K562 (cell line): ENCODE results near the gene NCOA4. TPM values are rescaled to one million over a fixed set of nuclear protein-coding genes. Genes with fewer than 3 reads are reported as not detected.

Source experiments
- ATF3 ChIP-seq, 2 experiments: fragments of 450-650 bp in 1 of 2; sonication (generic) in 1 of 2; formaldehyde crosslinking in 1 of 2; IDR thresholded peaks in 1 of 2; conservative IDR thresholded peaks in 1 of 2; 2 replicates each; pipeline versions ENCODE4 v1.6.1 to v1.8.1; 2016 to 2023; ENCODE audit warnings: mild to moderate bottlenecking in 2 of 2, moderate library complexity in 2 of 2, inconsistent platforms in 1 of 2, missing genetic modification reagents in 1 of 2
- NFATC3 ChIP-seq: fragments of 450-650 bp; IDR thresholded peaks from 2 replicates; pipeline ENCODE4 v1.6.1; 2017; ENCODE audit warnings: mild to moderate bottlenecking
- NONO ChIP-seq, 2 experiments: fragments of 200-400 bp in 1 of 2; fragments of 450-650 bp in 1 of 2; formaldehyde crosslinking in 1 of 2; IDR thresholded peaks; 2 replicates each; pipeline ENCODE4 v1.6.1; 2017; ENCODE audit warnings: low read depth in 2 of 2, mild to moderate bottlenecking in 2 of 2, moderate library complexity in 2 of 2, low read length in 1 of 2
- polyA plus RNA-seq, 8 experiments: library from polyadenylated mRNA; depleted of rRNA in 4 of 8; stranded (reverse) in 5 of 8; unstranded in 3 of 8; fragments of >200 nt; fragmentation: Nextera tagmentation in 2 of 8; fragmentation: Illumina TruSeq in 1 of 8; extraction: Ambion mirVana in 2 of 8; extraction: Trizol in 1 of 8; gene quantifications; 2 replicates each; pipeline versions ENCODE4 v1.2.1 to v1.2.3, GENCODE V29; 2011 to 2014; ENCODE audit warnings: inconsistent platforms in 1 of 8, missing spikeins in 1 of 8
- total RNA-seq, 7 experiments: library from RNA; depleted of rRNA in 6 of 7; stranded (reverse); fragments of >200 nt in 6 of 7; fragmentation: Illumina TruSeq in 2 of 7; extraction: Trizol in 2 of 7; gene quantifications; 2 replicates each; pipeline versions ENCODE4 v1.2.1 to v1.2.3, GENCODE V29; 2011 to 2021; ENCODE audit warnings: low replicate concordance in 1 of 7
- TF ChIP-seq, protein P1 (sequence below), 2 experiments: fragments of 150-350 bp in 1 of 2; IDR thresholded peaks; 2 replicates each; pipeline ENCODE4 v1.6.1; 2012 to 2016; ENCODE audit warnings: low read depth in 2 of 2, low read length in 2 of 2, mild to moderate bottlenecking in 1 of 2, moderate library complexity in 1 of 2

Gene NCOA4
- total and polyA plus RNA-seq, 9 of the 15 experiments (the other 6 are each of a cell fraction or from before 2014, with no cell fraction given): 89.8 to 283 (median 181) TPM

GRCh38 chr10:46069771-46070463, 39.5 kb upstream of the NCOA4 start (continued):
- TF ChIP-seq ATF3 (IDR thresholded peaks at IDR 0.05) (no peak), ATF3 (CRISPR knock-in tag; conservative IDR thresholded peaks at IDR 0.05) (no peak), NFATC3 (no peak), NONO (IDR thresholded peaks at IDR 0.05; ENCODE audit: low read depth in 2 of 2, low read length in 1 of 2) (no peak)
- TF ChIP-seq, protein P1, sequence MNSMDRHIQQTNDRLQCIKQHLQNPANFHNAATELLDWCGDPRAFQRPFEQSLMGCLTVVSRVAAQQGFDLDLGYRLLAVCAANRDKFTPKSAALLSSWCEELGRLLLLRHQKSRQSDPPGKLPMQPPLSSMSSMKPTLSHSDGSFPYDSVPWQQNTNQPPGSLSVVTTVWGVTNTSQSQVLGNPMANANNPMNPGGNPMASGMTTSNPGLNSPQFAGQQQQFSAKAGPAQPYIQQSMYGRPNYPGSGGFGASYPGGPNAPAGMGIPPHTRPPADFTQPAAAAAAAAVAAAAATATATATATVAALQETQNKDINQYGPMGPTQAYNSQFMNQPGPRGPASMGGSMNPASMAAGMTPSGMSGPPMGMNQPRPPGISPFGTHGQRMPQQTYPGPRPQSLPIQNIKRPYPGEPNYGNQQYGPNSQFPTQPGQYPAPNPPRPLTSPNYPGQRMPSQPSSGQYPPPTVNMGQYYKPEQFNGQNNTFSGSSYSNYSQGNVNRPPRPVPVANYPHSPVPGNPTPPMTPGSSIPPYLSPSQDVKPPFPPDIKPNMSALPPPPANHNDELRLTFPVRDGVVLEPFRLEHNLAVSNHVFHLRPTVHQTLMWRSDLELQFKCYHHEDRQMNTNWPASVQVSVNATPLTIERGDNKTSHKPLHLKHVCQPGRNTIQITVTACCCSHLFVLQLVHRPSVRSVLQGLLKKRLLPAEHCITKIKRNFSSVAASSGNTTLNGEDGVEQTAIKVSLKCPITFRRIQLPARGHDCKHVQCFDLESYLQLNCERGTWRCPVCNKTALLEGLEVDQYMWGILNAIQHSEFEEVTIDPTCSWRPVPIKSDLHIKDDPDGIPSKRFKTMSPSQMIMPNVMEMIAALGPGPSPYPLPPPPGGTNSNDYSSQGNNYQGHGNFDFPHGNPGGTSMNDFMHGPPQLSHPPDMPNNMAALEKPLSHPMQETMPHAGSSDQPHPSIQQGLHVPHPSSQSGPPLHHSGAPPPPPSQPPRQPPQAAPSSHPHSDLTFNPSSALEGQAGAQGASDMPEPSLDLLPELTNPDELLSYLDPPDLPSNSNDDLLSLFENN (IDR thresholded peaks at IDR 0.05; ENCODE audit: low read depth in 2 of 2, low read length in 2 of 2): no peak
